ENCODE results near the gene ADORA2B. TPM values are rescaled to one million over a fixed set of nuclear protein-coding genes. Genes with fewer than 3 reads are reported as not detected.

Gene ADORA2B
- total RNA-seq, 2 donors from 2014 or later: 20.8 to 39.4 TPM

DNA sequence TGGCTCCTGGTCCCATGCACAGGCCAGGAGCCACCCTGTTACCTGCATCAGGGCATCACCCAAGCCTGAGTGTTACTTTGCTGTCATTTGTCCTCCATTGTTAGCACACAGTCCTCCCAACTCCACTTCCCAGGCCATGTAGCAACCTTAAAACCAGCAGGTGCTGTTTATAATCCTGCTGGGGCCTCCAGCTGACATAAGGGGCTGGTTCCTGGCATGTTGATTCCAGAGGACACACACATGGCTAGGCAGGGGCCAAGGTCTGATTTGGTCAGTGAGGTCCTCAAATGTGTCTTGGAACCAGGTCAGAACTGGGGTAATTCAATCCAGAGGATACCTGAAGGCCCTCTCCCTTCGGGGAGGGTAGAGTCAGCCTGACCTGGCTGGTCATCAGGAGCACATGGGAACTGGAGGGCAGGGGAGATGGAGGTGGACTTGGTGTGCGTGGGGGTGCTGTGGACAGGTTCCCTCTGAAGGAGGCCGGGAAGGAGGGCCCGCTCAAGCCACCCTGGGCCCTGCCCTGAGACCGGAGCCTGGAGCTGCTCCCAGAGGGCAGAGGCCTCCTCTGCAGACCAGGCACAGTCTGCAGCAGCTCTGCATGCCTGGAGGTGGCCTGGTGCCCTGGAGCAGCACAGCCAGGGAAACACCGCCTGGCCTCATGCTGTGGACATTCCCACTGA, 6.6 kb downstream of the ADORA2B start:
- intact Hi-C loops (cut with DNase I): no loop called here
- peak overlapping the region in 1 of 2 donors; percentile 34 for H3K9ac ChIP-seq (ENCODE audit: low read depth in 2 of 2, low read length in 2 of 2)
- TF ChIP-seq, protein P1, sequence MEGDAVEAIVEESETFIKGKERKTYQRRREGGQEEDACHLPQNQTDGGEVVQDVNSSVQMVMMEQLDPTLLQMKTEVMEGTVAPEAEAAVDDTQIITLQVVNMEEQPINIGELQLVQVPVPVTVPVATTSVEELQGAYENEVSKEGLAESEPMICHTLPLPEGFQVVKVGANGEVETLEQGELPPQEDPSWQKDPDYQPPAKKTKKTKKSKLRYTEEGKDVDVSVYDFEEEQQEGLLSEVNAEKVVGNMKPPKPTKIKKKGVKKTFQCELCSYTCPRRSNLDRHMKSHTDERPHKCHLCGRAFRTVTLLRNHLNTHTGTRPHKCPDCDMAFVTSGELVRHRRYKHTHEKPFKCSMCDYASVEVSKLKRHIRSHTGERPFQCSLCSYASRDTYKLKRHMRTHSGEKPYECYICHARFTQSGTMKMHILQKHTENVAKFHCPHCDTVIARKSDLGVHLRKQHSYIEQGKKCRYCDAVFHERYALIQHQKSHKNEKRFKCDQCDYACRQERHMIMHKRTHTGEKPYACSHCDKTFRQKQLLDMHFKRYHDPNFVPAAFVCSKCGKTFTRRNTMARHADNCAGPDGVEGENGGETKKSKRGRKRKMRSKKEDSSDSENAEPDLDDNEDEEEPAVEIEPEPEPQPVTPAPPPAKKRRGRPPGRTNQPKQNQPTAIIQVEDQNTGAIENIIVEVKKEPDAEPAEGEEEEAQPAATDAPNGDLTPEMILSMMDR (IDR thresholded peaks at IDR 0.05): no peak
- H3K27ac ChIP-seq: peak overlapping the region; percentile 32
- no peaks in the 10 kb centered on the region for H3K4me1 ChIP-seq
- no peaks in the 10 kb centered on the region for H3K27me3 ChIP-seq
- no peaks in the 10 kb centered on the region for H3K9me3 ChIP-seq
- H3K4me3 ChIP-seq: no peak overlapping the region
- no peaks in the 10 kb centered on the region for H3K36me3 ChIP-seq
- DNase-seq: no peak

DNA sequence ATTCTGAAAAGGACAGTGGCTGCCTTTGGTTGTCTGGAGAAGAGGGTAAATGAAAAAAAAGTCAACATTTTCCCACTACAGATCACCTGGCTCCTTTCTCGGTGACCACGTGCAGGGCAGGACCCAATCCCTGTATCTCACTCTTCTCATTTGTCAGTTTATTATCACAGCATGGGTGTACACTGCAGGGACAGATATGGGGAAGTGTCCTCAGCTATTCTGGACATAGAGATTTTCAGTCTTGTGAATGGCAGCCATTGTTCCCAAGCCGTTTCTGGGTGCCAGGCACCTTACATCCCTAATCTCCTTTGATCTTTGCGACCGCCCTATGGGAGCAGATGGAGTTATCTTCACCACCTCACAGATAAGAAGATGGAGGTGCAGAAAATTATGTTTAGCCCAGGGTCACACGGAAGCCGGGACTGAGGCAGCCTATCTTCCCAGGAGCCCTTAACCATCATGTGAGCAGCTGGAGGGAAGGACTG, 7.2 kb downstream of the ADORA2B start:
- H3K4me1 ChIP-seq: no peaks in the 10 kb centered on the region
- H3K9me3 ChIP-seq: no peaks in the 10 kb centered on the region
- H3K27ac ChIP-seq: peak overlapping the region; percentile 32
- TF ChIP-seq, protein P1 (IDR thresholded peaks at IDR 0.05): no peak
- H3K27me3 ChIP-seq: no peaks in the 10 kb centered on the region
- H3K4me3 ChIP-seq: no peak overlapping the region
- peak overlapping the region in 1 of 2 donors; percentile 34 for H3K9ac ChIP-seq (ENCODE audit: low read depth in 2 of 2, low read length in 2 of 2)
- peak; percentile 46 for DNase-seq
- intact Hi-C loops (cut with DNase I): no loop called here
- H3K36me3 ChIP-seq: no peaks in the 10 kb centered on the region

DNA sequence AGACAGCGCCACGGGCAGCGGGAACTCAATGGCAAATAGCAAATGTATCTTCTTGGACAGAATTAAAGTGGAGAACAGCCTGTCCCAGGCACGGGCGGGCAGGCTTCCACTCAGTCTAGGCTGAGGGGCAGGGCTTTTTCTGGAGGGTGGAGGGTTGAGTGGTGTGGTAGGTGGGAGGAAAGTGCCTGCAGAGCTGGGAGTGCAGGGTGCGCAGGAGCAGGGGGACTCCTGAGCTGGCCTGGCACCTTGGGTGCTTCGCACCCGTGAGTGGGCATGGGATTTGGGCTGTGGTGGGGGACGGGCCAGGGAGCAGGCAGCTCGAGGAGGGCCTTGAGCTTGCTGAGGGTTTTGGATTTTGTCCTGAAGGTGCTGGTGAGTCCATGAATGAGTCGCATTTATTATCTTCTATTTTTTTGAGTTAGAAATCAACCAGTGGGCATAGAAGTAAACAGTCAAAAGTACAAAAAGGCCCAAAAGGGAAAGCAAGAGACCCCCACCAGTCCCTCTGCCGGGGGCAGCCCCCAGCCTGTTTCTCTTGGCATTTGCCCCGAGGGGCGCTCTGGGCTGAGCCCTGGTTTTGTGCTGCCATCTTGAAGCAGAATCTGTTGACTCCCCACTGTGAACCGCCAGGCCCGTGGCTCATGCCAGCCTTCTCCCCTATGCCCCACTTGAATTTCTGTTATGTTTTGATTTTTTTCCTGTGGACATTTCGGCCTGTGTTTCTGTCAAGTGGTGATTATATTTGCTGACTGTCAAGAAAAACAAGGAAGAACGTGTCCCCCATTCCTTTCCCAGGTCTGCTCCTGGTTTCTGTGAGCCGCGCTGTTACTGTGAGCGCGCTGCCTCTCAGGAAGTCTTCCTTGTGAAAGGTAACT, 8.2 kb downstream of the ADORA2B start:
- H3K36me3 ChIP-seq: no peaks in the 10 kb centered on the region
- H3K9me3 ChIP-seq: no peaks in the 10 kb centered on the region
- no peak overlapping the region for H3K27ac ChIP-seq
- no peak for DNase-seq
- H3K9ac ChIP-seq (ENCODE audit: low read depth in 2 of 2, low read length in 2 of 2): peak overlapping the region in 1 of 2 donors; percentile 26
- H3K27me3 ChIP-seq: no peaks in the 10 kb centered on the region
- intact Hi-C loops (cut with DNase I): no loop called here
- H3K4me3 ChIP-seq: no peak overlapping the region
- H3K4me1 ChIP-seq: no peaks in the 10 kb centered on the region
- TF ChIP-seq, protein P1 (IDR thresholded peaks at IDR 0.05): no peak

DNA sequence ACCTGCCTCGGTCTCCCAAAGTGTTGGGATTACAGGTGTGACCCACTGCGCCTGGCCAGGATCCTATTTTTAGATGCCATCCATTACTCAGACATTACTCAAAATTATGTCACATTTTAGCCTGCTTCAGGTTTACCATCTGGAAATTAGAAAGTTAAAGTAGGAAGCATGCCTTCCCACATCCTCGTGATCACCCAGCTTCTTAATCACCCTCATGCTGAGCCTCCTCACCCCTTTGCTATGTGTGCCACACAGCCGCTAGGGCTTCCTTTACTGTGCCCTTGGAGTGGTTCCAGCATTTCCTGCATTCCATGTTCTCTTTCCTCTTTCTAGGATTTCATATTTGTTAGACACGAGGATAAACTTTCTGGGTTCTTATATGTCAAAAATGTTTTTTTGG, 9.3 kb downstream of the ADORA2B start:
- DNase-seq: no peak
- TF ChIP-seq, protein P1 (IDR thresholded peaks at IDR 0.05): no peak
- Histone ChIP-seq H3K9me3 (no peaks in the 10 kb centered on the region), H3K27ac (no peak overlapping the region), H3K9ac (ENCODE audit: low read depth in 2 of 2, low read length in 2 of 2) (no peak overlapping the region), H3K4me3 (no peak overlapping the region), H3K4me1 (peaks cover 7% of the 10 kb centered on the region), H3K36me3 (no peaks in the 10 kb centered on the region), H3K27me3 (no peaks in the 10 kb centered on the region)
- intact Hi-C loops (cut with DNase I): no loop called here

DNA sequence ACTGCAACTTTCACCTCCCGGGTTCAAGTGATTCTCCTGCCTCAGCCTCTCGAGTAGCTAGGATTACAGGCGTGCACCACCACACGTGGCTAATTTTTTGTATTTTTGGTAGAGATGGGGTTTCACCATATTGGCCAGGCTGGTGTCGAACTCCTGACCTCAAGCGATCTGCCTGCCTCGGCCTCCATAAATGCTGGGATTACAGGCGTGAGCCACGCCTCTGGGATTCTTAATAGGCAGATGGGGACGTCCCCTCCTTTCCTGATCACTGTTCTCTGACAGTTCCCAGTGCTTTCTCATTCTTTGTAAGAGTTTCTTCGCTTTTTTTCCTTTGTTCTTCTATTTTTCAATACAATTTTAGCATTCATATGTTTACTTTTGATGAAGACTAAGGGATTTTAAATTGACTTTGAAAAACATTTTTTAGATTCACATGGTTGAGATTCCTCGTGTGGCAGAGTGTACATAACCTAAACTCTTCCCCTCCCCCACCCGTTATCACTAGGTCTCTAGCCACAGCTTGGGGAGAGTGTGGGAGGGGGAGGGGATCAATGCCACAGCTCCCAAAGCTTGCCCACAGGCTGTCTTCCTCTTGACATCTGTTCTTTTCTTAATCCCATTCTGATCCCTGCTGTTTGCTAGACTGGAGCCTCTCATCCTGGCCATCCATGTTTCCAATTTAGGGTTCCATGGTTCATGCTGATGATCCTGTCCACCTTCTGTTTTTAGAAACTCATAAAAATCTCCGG, 11.0 kb downstream of the ADORA2B start:
- Histone ChIP-seq H3K4me1 (peaks cover 7% of the 10 kb centered on the region), H3K4me3 (no peak overlapping the region), H3K9ac (ENCODE audit: low read depth in 2 of 2, low read length in 2 of 2) (no peak overlapping the region), H3K27ac (no peak overlapping the region), H3K27me3 (no peaks in the 10 kb centered on the region), H3K36me3 (no peaks in the 10 kb centered on the region), H3K9me3 (no peaks in the 10 kb centered on the region)
- DNase-seq: no peak
- TF ChIP-seq, protein P1 (IDR thresholded peaks at IDR 0.05): no peak
- intact Hi-C loops (cut with DNase I): no loop called here
